ENCODE data around the gene DSG4. TPM values are rescaled to one million over a fixed set of nuclear protein-coding genes. Genes with fewer than 3 reads are reported as not detected.

DSG4 gene
- total and polyA plus RNA-seq, 9 donors = not detected

DNA sequence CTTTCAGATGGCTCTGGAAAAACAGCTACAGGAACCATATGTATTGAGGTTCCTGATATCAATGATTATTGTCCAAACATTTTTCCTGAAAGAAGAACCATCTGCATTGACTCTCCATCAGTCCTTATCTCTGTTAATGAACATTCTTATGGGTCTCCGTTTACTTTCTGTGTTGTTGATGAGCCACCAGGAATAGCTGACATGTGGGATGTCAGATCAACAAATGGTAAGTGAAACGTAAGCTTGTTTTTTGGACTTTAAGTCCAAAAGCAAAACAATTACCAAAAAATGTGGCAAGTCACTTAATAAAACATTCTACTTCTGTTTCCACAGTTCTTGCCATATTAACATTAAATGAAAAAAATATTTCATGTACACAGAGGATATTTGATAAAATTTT lies 26.8 kb downstream of the DSG4 start:
- no peak for DNase-seq
- no CpG with 5 or more reads among the region's 2 CpGs for WGBS (ENCODE audit: insufficient coverage)
- no peak overlapping the region for H3K4me3 ChIP-seq (ENCODE audit: low read length)
- no peaks in the 10 kb centered on the region for H3K9me3 ChIP-seq (replicated peaks; ENCODE audit: control insufficient read depth, low read depth, low read length)
- H3K4me1 ChIP-seq (ENCODE audit: control insufficient read depth, insufficient read depth, low read length) = no peaks in the 10 kb centered on the region
- no peak overlapping the region for H3K27ac ChIP-seq (ENCODE audit: low read length)
- no peaks in the 10 kb centered on the region for H3K36me3 ChIP-seq (ENCODE audit: control insufficient read depth, insufficient read depth, low read length)
- no peaks in the 10 kb centered on the region for H3K27me3 ChIP-seq (ENCODE audit: control insufficient read depth, insufficient read depth, low read length)

DNA sequence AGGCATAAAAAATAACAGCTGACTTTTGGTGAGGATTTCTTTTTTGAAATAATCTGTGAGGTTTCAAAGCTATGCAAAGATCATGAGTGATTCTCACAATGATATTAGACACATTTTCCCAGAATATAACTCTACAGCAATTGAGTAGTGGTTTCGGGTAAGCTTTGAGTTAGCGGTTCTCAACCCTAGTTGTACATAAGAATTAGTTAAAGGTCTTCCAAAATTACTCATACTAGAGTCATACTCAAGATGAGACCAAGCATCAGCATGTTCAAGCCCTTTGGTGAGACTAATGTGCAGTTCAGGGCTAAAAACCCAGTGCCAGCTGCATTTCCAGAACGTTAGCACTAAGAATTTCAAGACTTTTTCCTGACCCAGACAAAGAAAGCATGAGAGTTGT lies 31.1 kb downstream of the DSG4 start:
- no CpG with 5 or more reads among the region's 3 CpGs for WGBS (ENCODE audit: insufficient coverage)
- no peaks in the 10 kb centered on the region for H3K9me3 ChIP-seq (replicated peaks; ENCODE audit: control insufficient read depth, low read depth, low read length)
- no peaks in the 10 kb centered on the region for H3K27me3 ChIP-seq (ENCODE audit: control insufficient read depth, insufficient read depth, low read length)
- no peak for DNase-seq
- no peak overlapping the region for H3K27ac ChIP-seq (ENCODE audit: low read length)
- H3K4me3 ChIP-seq (ENCODE audit: low read length) = no peak overlapping the region
- H3K36me3 ChIP-seq (ENCODE audit: control insufficient read depth, insufficient read depth, low read length) = no peaks in the 10 kb centered on the region
- no peaks in the 10 kb centered on the region for H3K4me1 ChIP-seq (ENCODE audit: control insufficient read depth, insufficient read depth, low read length)

DNA sequence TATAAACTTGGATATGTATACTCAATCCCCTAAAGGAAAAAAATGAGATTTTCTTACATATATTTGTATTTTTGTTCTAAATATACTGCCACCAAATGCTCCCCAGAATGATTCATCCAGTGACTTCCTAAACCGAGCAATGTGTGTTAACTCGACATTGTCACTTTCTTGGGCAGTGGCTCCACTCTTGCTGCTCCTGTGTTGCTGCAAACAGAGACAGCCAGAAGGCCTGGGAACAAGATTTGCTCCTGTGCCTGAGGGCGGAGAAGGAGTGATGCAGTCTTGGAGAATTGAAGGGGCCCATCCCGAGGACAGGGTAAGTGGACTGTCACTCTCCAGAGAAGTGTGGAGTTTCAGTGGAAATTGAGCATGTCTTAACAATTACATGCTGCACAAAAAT lies 32.7 kb downstream of the DSG4 start:
- 13% methylated on average over 1 of the region's 4 CpGs for WGBS (ENCODE audit: insufficient coverage)
- Histone ChIP-seq H3K4me1 (ENCODE audit: control insufficient read depth, insufficient read depth, low read length) (no peaks in the 10 kb centered on the region), H3K36me3 (ENCODE audit: control insufficient read depth, insufficient read depth, low read length) (no peaks in the 10 kb centered on the region), H3K4me3 (ENCODE audit: low read length) (no peak overlapping the region), H3K9me3 (replicated peaks; ENCODE audit: control insufficient read depth, low read depth, low read length) (no peaks in the 10 kb centered on the region), H3K27me3 (ENCODE audit: control insufficient read depth, insufficient read depth, low read length) (no peaks in the 10 kb centered on the region), H3K27ac (ENCODE audit: low read length) (no peak overlapping the region)
- DNase-seq = no peak

DNA sequence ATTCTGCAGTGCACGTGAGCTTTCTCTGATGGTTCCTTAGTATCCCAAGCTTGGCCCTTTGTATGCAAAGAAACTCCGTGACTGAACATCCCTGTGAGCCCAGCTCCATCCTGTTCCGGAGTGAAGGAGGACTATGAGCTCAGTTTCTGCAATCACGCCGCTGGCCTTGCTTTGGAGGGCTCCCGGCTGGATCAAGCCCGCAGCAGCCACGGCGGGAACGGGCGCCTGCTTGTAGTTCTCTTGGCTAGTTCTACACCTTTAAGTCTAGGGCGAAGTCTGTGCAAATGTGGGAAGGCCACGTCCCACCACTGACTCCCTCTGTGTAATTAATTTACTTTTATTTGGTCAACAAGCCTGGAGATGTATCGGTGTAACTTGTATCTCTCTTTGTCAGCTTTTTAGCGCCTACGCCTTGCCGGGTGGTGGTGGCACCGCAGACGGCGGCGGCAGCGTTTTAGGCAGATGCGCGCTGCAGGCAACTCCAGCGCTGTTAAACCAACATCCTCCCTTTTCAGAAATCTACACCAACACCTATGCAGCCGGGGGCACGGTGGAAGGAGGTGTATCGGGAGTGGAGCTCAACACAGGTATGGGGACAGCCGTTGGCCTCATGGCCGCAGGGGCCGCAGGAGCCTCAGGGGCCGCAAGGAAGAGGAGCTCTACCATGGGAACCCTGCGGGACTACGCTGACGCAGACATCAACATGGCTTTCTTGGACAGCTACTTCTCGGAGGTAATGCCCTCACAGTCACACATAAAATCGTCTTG lies 34.3 kb downstream of the DSG4 start:
- DNase-seq = no peak
- H3K4me1 ChIP-seq (ENCODE audit: control insufficient read depth, insufficient read depth, low read length) = no peaks in the 10 kb centered on the region
- no peaks in the 10 kb centered on the region for H3K9me3 ChIP-seq (replicated peaks; ENCODE audit: control insufficient read depth, low read depth, low read length)
- no peaks in the 10 kb centered on the region for H3K27me3 ChIP-seq (ENCODE audit: control insufficient read depth, insufficient read depth, low read length)
- WGBS (ENCODE audit: insufficient coverage) = 55% methylated on average over 17 of the region's 37 CpGs
- no peak overlapping the region for H3K27ac ChIP-seq (ENCODE audit: low read length)
- H3K36me3 ChIP-seq (ENCODE audit: control insufficient read depth, insufficient read depth, low read length) = no peaks in the 10 kb centered on the region
- no peak overlapping the region for H3K4me3 ChIP-seq (ENCODE audit: low read length)

DNA sequence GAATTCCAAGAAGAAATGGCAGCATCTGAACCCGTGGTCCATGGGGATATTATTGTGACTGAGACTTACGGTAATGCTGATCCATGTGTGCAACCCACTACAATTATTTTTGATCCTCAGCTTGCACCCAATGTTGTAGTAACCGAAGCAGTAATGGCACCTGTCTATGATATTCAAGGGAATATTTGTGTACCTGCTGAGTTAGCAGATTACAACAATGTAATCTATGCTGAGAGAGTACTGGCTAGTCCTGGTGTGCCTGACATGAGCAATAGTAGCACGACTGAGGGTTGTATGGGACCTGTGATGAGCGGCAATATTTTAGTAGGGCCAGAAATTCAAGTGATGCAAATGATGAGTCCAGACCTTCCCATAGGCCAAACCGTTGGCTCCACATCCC lies 36.6 kb downstream of the DSG4 start:
- 100% methylated on average over 2 of the region's 6 CpGs for WGBS (ENCODE audit: insufficient coverage)
- Histone ChIP-seq H3K4me1 (ENCODE audit: control insufficient read depth, insufficient read depth, low read length) (no peaks in the 10 kb centered on the region), H3K27ac (ENCODE audit: low read length) (no peak overlapping the region), H3K36me3 (ENCODE audit: control insufficient read depth, insufficient read depth, low read length) (no peaks in the 10 kb centered on the region), H3K4me3 (ENCODE audit: low read length) (no peak overlapping the region), H3K9me3 (replicated peaks; ENCODE audit: control insufficient read depth, low read depth, low read length) (no peaks in the 10 kb centered on the region), H3K27me3 (ENCODE audit: control insufficient read depth, insufficient read depth, low read length) (no peaks in the 10 kb centered on the region)
- DNase-seq = no peak

DNA sequence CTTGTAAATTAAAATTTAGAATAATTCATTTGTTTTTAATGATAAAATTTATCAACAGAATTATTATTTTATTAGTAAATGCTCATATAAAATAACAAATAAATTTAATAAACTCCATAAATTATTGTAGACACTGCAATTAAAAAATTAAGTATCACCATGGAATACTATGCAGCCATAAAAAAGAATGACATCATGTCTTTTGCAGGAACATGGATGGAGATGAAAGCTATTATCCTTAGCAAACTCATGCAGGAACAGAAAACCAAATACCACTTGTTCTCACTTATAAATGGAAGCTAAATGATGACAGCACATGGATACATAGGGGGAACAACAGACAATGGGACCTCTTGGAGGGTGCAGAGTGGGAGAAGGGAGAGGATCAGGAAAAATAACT lies 41.3 kb downstream of the DSG4 start:
- DNase-seq = no peak
- Histone ChIP-seq H3K4me1 (ENCODE audit: control insufficient read depth, insufficient read depth, low read length) (no peaks in the 10 kb centered on the region), H3K4me3 (ENCODE audit: low read length) (no peak overlapping the region), H3K27me3 (ENCODE audit: control insufficient read depth, insufficient read depth, low read length) (no peaks in the 10 kb centered on the region), H3K36me3 (ENCODE audit: control insufficient read depth, insufficient read depth, low read length) (no peaks in the 10 kb centered on the region), H3K9me3 (replicated peaks; ENCODE audit: control insufficient read depth, low read depth, low read length) (no peaks in the 10 kb centered on the region), H3K27ac (ENCODE audit: low read length) (no peak overlapping the region)

DNA sequence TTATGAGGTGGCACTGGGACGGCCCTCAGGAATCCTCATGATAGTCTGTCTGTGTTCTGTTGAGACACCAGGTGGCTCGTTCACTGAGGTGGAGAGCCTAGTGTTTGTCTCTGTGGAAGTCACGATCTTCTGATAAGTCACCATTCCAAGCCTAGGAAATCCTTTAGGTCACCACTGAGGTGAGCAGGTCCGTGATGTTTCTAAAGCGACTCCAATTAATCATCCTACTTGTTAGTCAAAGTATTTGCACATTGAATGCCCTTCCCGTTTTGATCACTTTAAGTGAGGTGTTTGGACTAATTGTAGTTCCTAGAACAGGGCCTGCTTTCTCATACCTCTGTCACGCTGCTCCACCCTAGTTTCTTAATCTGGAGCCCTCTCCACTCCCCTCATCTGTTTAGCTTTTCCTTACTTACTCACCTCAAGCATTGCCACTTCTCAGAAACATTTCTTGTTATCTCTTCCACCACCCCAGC lies 42.9 kb downstream of the DSG4 start:
- Histone ChIP-seq H3K9me3 (replicated peaks; ENCODE audit: control insufficient read depth, low read depth, low read length) (no peaks in the 10 kb centered on the region), H3K27ac (ENCODE audit: low read length) (no peak overlapping the region), H3K36me3 (ENCODE audit: control insufficient read depth, insufficient read depth, low read length) (no peaks in the 10 kb centered on the region), H3K4me1 (ENCODE audit: control insufficient read depth, insufficient read depth, low read length) (no peaks in the 10 kb centered on the region), H3K27me3 (ENCODE audit: control insufficient read depth, insufficient read depth, low read length) (no peaks in the 10 kb centered on the region), H3K4me3 (ENCODE audit: low read length) (no peak overlapping the region)
- 76% methylated on average over 3 of the region's 7 CpGs for WGBS (ENCODE audit: insufficient coverage)
- DNase-seq = no peak

DNA sequence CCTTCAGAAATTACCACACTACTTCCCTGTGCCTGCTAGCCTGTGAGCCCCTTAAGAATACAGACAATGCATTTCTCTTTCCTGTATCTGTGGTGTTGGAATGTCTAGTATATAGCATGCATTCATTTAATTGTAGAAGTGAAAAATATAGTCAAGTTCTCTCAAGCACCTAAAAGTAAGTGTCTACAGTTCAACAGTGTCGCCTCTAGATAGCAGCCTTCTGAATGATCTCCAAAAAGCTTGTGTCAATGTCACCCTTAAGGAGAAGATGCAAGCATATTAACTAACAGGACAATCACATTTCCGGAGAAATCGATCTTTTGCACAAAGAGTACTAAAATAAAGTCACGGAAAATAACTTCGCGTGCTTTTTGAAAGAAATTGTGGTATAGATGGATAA lies 43.5 kb downstream of the DSG4 start:
- H3K27me3 ChIP-seq (ENCODE audit: control insufficient read depth, insufficient read depth, low read length) = no peaks in the 10 kb centered on the region
- WGBS (ENCODE audit: insufficient coverage) = no CpG with 5 or more reads among the region's 6 CpGs
- H3K4me1 ChIP-seq (ENCODE audit: control insufficient read depth, insufficient read depth, low read length) = no peaks in the 10 kb centered on the region
- no peak overlapping the region for H3K27ac ChIP-seq (ENCODE audit: low read length)
- no peak for DNase-seq
- H3K36me3 ChIP-seq (ENCODE audit: control insufficient read depth, insufficient read depth, low read length) = no peaks in the 10 kb centered on the region
- H3K4me3 ChIP-seq (ENCODE audit: low read length) = no peak overlapping the region
- H3K9me3 ChIP-seq (replicated peaks; ENCODE audit: control insufficient read depth, low read depth, low read length) = no peaks in the 10 kb centered on the region

DNA sequence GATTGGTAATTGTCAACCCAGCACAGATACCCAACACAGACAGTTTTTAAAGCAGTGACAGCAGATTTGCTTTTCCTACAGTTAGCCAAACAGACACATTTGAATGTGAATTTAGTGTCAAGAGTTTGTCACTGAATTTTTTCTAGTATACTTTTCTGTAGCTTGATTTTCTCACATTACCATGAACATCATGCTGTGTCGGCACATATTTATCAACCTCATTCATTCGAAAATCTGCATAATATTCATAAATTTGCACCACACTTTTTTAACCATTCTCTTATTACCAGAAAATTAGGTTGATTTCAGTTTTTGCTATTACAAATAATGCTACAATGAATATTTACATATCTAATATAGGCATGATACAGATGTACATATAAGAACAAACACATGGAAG lies 43.9 kb downstream of the DSG4 start:
- no peak overlapping the region for H3K4me3 ChIP-seq (ENCODE audit: low read length)
- no CpG with 5 or more reads among the region's 2 CpGs for WGBS (ENCODE audit: insufficient coverage)
- H3K4me1 ChIP-seq (ENCODE audit: control insufficient read depth, insufficient read depth, low read length) = no peaks in the 10 kb centered on the region
- H3K27me3 ChIP-seq (ENCODE audit: control insufficient read depth, insufficient read depth, low read length) = no peaks in the 10 kb centered on the region
- no peaks in the 10 kb centered on the region for H3K9me3 ChIP-seq (replicated peaks; ENCODE audit: control insufficient read depth, low read depth, low read length)
- no peak overlapping the region for H3K27ac ChIP-seq (ENCODE audit: low read length)
- no peak for DNase-seq
- H3K36me3 ChIP-seq (ENCODE audit: control insufficient read depth, insufficient read depth, low read length) = no peaks in the 10 kb centered on the region

DNA sequence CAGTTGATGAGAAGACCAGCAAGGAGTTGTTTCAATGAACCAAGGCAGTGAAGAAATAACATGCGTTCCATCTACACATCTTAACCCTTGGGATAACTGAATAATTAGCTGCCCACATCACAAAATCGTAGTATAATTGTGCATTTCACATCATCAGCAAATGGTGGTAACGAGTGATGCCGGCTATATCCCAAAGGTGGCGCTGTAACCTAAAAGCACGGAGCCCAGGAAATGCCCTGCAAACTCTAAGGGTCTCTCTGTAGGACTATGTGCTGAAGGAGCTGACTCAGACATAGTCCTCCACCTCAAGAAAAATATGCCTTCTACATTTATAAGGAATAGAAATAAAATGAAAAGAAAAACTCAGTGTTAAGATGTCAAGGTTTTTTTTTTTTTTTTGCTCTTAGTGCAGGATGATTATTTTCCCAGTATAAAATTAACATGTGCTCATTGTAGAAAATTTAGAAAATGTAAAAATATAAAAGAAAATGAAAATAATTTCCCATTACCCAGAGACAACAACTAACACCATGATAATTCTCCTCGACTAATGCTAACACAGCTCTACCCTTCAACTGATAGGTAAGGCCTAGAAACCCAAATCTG lies 47.9 kb downstream of the DSG4 start:
- H3K9me3 ChIP-seq (replicated peaks; ENCODE audit: control insufficient read depth, low read depth, low read length) = no peaks in the 10 kb centered on the region
- WGBS (ENCODE audit: insufficient coverage) = no CpG with 5 or more reads among the region's 7 CpGs
- H3K4me3 ChIP-seq (ENCODE audit: low read length) = no peak overlapping the region
- no peaks in the 10 kb centered on the region for H3K36me3 ChIP-seq (ENCODE audit: control insufficient read depth, insufficient read depth, low read length)
- H3K27ac ChIP-seq (ENCODE audit: low read length) = no peak overlapping the region
- DNase-seq = no peak
- no peaks in the 10 kb centered on the region for H3K27me3 ChIP-seq (ENCODE audit: control insufficient read depth, insufficient read depth, low read length)
- no peaks in the 10 kb centered on the region for H3K4me1 ChIP-seq (ENCODE audit: control insufficient read depth, insufficient read depth, low read length)
